GM23338 (cell line): ENCODE data around the gene BMPR2. TPM values are rescaled to one million over a fixed set of nuclear protein-coding genes. Genes with fewer than 3 reads are reported as not detected.
A peak's percentile ranks its signal among the peaks of the same experiment; 100 is the strongest.

Experiments used
- ATAC-seq: fragments of 200-7000 bp; cut with Tn5 transposase; 3 replicates; pipeline ENCODE4 v1.9.1; 2020
- DNase-seq: peaks from one replicate; pipeline ENCODE4 v3.0.0-alpha.2; 2015; ENCODE audit warnings: low spot score
- H2AFZ ChIP-seq: fragments of 200-600 bp; sonication (generic); 2 replicates; pipeline ENCODE4 v1.8.0; 2016; ENCODE audit warnings: antibody characterized with exemption, mild to moderate bottlenecking, moderate library complexity
- H3F3A ChIP-seq: fragments of 200-600 bp; sonication (generic); replicated peaks from 2 replicates; pipeline ENCODE4 v1.8.0; 2017; ENCODE audit warnings: antibody characterized with exemption, mixed run types, low read depth
- H3K27ac ChIP-seq: fragments of 200-600 bp; sonication (generic); 2 replicates; pipeline ENCODE4 v1.6.1; 2016; ENCODE audit warnings: low read depth
- H3K27me3 ChIP-seq: fragments of 200-600 bp; sonication (generic); 2 replicates; pipeline ENCODE4 v1.8.0; 2016; ENCODE audit warnings: mild to moderate bottlenecking, mixed run types, moderate library complexity; ENCODE audit not compliant: insufficient read depth
- H3K36me3 ChIP-seq: fragments of 200-600 bp; sonication (generic); 2 replicates; pipeline ENCODE4 v1.8.0; 2016; ENCODE audit warnings: mild to moderate bottlenecking; ENCODE audit not compliant: insufficient read depth
- H3K4me1 ChIP-seq: fragments of 200-600 bp; sonication (generic); 2 replicates; pipeline ENCODE4 v1.8.0; 2016; ENCODE audit warnings: mild to moderate bottlenecking, moderate library complexity; ENCODE audit not compliant: insufficient read depth
- H3K4me2 ChIP-seq: fragments of 200-600 bp; sonication (generic); 2 replicates; pipeline ENCODE4 v1.7.1; 2017; ENCODE audit warnings: mixed run types
- H3K4me3 ChIP-seq: fragments of 200-600 bp; sonication (generic); 2 replicates; pipeline ENCODE4 v1.6.1; 2016; ENCODE audit warnings: mixed run types
- H3K79me2 ChIP-seq: fragments of 200-600 bp; sonication (generic); replicated peaks from 2 replicates; pipeline ENCODE4 v1.8.0; 2017; ENCODE audit warnings: mild to moderate bottlenecking; ENCODE audit not compliant: insufficient read depth
- H3K9me2 ChIP-seq: fragments of 200-600 bp; sonication (generic); 2 replicates; pipeline ENCODE4 v1.8.0; 2017; ENCODE audit not compliant: insufficient read depth
- H4K20me1 ChIP-seq: fragments of 200-600 bp; sonication (generic); replicated peaks from 2 replicates; pipeline ENCODE4 v1.8.0; 2017; ENCODE audit warnings: mild to moderate bottlenecking; ENCODE audit not compliant: insufficient read depth
- H3K27ac Mint-ChIP-seq: 2 replicates; pipeline ENCODE4 v1.8.0; 2020; ENCODE audit warnings: inconsistent platforms, mild to moderate bottlenecking, moderate library complexity, mixed read lengths
- H3K27me3 Mint-ChIP-seq: 3 replicates; pipeline ENCODE4 v1.8.0; 2022; ENCODE audit warnings: low read depth, mild to moderate bottlenecking, moderate library complexity, mixed read lengths, inconsistent platforms; ENCODE audit not compliant: insufficient read depth, poor library complexity
- H3K36me3 Mint-ChIP-seq: 3 replicates; pipeline ENCODE4 v1.8.0; 2021; ENCODE audit warnings: low read depth, mild to moderate bottlenecking, inconsistent platforms, moderate library complexity, mixed read lengths
- H3K4me1 Mint-ChIP-seq: 3 replicates; pipeline ENCODE4 v1.8.0; 2020; ENCODE audit warnings: mild to moderate bottlenecking, inconsistent platforms, mixed read lengths
- H3K4me3 Mint-ChIP-seq: 3 replicates; pipeline ENCODE4 v1.8.0; 2021; ENCODE audit warnings: moderate library complexity, mild to moderate bottlenecking, inconsistent platforms, mixed read lengths
- H3K9me3 Mint-ChIP-seq: 3 replicates; pipeline ENCODE4 v1.8.0; 2020; ENCODE audit warnings: moderate library complexity, mild to moderate bottlenecking, inconsistent platforms, mixed read lengths
- CTCF ChIP-seq, 2 experiments: fragments of 200-600 bp in 1 of 2; sonication (generic) in 1 of 2; conservative IDR thresholded peaks; 2 replicates each; pipeline versions ENCODE4 v1.5.1 to v1.6.1; 2016 to 2017; ENCODE audit warnings: antibody characterized with exemption in 2 of 2, low read depth in 2 of 2, mild to moderate bottlenecking in 2 of 2, moderate library complexity in 1 of 2
- EZH2 ChIP-seq: fragments of 200-600 bp; sonication (generic); IDR thresholded peaks from one replicate; pipeline ENCODE4 v1.8.0; 2017; ENCODE audit warnings: antibody characterized with exemption, mild to moderate bottlenecking, low read depth; ENCODE audit not compliant: unreplicated experiment
- POLR2AphosphoS5 ChIP-seq: IDR thresholded peaks from 2 replicates; pipeline ENCODE4 v1.6.1; 2016; ENCODE audit warnings: antibody characterized with exemption, low read depth
- STAT1 ChIP-seq: IDR thresholded peaks from one replicate; pipeline ENCODE4 v1.6.1; 2016; ENCODE audit warnings: antibody characterized with exemption; ENCODE audit not compliant: unreplicated experiment
- ZNF331 ChIP-seq: fragments of 250-450 bp; sonication (Bioruptor Pico); IDR thresholded peaks from 2 replicates; pipeline ENCODE4 v1.5.0; 2020; ENCODE audit warnings: low read depth, mild to moderate bottlenecking, moderate library complexity
- ZNF462 ChIP-seq: fragments of 250-450 bp; sonication (Bioruptor Pico); IDR thresholded peaks from 2 replicates; pipeline ENCODE4 v1.5.0; 2020; ENCODE audit warnings: mild to moderate bottlenecking, moderate library complexity
- long read RNA-seq: library from polyadenylated mRNA; unstranded; transcript quantifications from one replicate; pipeline ENCODE4 v2.0.0, GENCODE V29; 2020; ENCODE audit not compliant: unreplicated experiment
- polyA plus RNA-seq: library from polyadenylated mRNA; unstranded; fragments of >200 nt; fragmentation: Nextera tagmentation; extraction: Ambion mirVana; gene quantifications from 2 replicates; pipeline ENCODE4 v1.2.1, GENCODE V29; 2016
- total RNA-seq: library from RNA; depleted of rRNA; stranded (reverse); fragments of >200 nt; shearing (Covaris generic); gene quantifications from 2 replicates; pipeline ENCODE4 v1.2.3, GENCODE V29; 2014; rRNA removed
- TF ChIP-seq, protein P1 (sequence below): IDR thresholded peaks from 2 replicates; pipeline ENCODE4 v1.6.1; 2016; ENCODE audit warnings: antibody characterized with exemption

Gene BMPR2
- 14.2 and 21.6 TPM in 2 replicates for total RNA-seq
- 6.3 and 6.7 TPM in 2 replicates for polyA plus RNA-seq
- long read RNA-seq, partial matches to known transcripts = 1 of 1 reads
- long read RNA-seq, other reads (novel, unspliced or antisense) = 0 of 1 reads

GRCh38 chr2:202375609-202376408 is at the start of gene BMPR2:
Gene BMPR2, plus strand, starts transcription at chr2:202376327. Its CDS starts 1,148 bp downstream, at chr2:202377475.
- Mint-ChIP-seq H3K4me3 (peak within 1 kb of the TSS; percentile 99), H3K9me3 (no peaks in the 10 kb centered on the region), H3K36me3 (no peaks in the 10 kb centered on the region; the same call in 2 of the 3 replicates), H3K27me3 (peaks cover 22% of the 10 kb centered on the region), H3K4me1 (peaks cover 29% of the 10 kb centered on the region), H3K27ac (peak within 1 kb of the TSS; percentile 98)
- peaks cover 41% of the 10 kb centered on the region for H3K79me2 ChIP-seq
- ATAC-seq = peak; percentile 76
- peaks cover 29% of the 10 kb centered on the region for H3K4me1 ChIP-seq
- peak within 1 kb of the TSS; percentile 92 for H3K4me2 ChIP-seq
- no peak for TF ChIP-seq ZNF331 (CRISPR knock-in tag)
- TF ChIP-seq POLR2AphosphoS5 = peak; percentile 93
- peak within 1 kb of the TSS; percentile 68 for H2AFZ ChIP-seq
- H3K27me3 ChIP-seq = no peaks in the 10 kb centered on the region
- peaks cover 29% of the 10 kb centered on the region for H4K20me1 ChIP-seq
- peak; percentile 93 for DNase-seq
- no peaks in the 10 kb centered on the region for H3K36me3 ChIP-seq
- H3F3A ChIP-seq = peaks cover 30% of the 10 kb centered on the region
- H3K9me2 ChIP-seq = no peaks in the 10 kb centered on the region
- H3K27ac ChIP-seq = peak within 1 kb of the TSS; percentile 99
- H3K4me3 ChIP-seq = peak within 1 kb of the TSS; percentile 89

DNA sequence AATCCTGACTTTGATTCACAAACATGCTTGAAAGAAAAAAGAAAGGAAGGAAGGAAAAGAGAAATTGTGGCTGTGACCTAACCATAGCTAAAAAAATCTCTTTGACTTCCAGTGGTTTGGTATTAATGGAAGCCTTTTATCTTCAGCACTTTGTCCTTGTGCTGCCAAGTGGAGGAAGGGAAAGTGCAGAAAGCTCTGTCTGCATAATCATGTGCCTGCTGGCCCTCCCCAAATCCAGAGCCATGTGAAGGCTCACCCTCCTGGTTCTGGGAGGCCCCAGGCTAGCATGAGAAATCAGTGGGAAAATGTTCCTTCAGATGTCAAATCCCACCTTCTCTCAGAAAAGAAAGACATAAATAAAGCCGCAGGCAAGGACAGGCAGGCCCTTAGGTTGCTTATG is 48.3 kb upstream of the BMPR2 start:
- Histone ChIP-seq H2AFZ (peak overlapping the region; percentile 80), H3K79me2 (no peaks in the 10 kb centered on the region), H3K36me3 (no peaks in the 10 kb centered on the region), H3K27ac (peak overlapping the region; percentile 28; the same call in 1 of the 2 replicates), H4K20me1 (no peaks in the 10 kb centered on the region), H3K4me2 (no peak overlapping the region), H3F3A (peaks cover 3% of the 10 kb centered on the region; the same call in 1 of the 2 replicates), H3K9me2 (no peaks in the 10 kb centered on the region), H3K27me3 (no peaks in the 10 kb centered on the region), H3K4me1 (peaks cover 6% of the 10 kb centered on the region; the same call in 1 of the 2 replicates), H3K4me3 (no peak overlapping the region)
- Mint-ChIP-seq H3K4me1 (peaks cover 9% of the 10 kb centered on the region), H3K27ac (peak overlapping the region; percentile 81; the same call in 1 of the 2 replicates), H3K9me3 (no peaks in the 10 kb centered on the region), H3K27me3 (peaks cover 5% of the 10 kb centered on the region), H3K4me3 (no peak overlapping the region), H3K36me3 (no peaks in the 10 kb centered on the region)
- TF ChIP-seq CTCF (conservative IDR thresholded peaks at IDR 0.05; ENCODE audit: low read depth in 2 of 2) (no peak), STAT1 (no peak), EZH2 (no peak), ZNF462 (no peak)
- TF ChIP-seq, protein P1, sequence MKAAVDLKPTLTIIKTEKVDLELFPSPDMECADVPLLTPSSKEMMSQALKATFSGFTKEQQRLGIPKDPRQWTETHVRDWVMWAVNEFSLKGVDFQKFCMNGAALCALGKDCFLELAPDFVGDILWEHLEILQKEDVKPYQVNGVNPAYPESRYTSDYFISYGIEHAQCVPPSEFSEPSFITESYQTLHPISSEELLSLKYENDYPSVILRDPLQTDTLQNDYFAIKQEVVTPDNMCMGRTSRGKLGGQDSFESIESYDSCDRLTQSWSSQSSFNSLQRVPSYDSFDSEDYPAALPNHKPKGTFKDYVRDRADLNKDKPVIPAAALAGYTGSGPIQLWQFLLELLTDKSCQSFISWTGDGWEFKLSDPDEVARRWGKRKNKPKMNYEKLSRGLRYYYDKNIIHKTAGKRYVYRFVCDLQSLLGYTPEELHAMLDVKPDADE = no peak
- peak; percentile 75 for ATAC-seq
- peak; percentile 19 for DNase-seq
